ENCODE data around the gene NHSL1.

Gene NHSL1

DNA sequence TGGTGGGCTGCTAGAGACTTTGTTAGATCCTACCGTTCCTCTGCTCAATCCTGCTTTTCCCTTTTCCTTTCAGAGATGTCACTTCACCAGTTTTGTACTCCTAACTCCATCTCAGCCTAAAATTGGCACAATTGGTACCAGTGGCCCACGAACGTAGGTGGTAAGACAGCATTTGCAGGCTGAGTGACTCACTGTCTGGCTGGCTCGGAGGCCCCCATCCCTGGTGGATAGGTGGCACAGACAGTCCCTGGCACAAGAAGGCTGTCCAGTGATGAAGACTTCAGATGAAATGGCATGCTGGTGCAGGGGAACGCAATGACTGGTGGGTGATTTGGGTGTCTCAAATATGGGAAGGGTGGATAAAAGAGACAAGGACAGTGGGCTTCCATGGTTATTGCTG is 84.2 kb downstream of the NHSL1 start:
- no peak overlapping the region for H3K4me3 ChIP-seq (replicated peaks; ENCODE audit: low read depth, low read length)
- TF ChIP-seq, protein P1, sequence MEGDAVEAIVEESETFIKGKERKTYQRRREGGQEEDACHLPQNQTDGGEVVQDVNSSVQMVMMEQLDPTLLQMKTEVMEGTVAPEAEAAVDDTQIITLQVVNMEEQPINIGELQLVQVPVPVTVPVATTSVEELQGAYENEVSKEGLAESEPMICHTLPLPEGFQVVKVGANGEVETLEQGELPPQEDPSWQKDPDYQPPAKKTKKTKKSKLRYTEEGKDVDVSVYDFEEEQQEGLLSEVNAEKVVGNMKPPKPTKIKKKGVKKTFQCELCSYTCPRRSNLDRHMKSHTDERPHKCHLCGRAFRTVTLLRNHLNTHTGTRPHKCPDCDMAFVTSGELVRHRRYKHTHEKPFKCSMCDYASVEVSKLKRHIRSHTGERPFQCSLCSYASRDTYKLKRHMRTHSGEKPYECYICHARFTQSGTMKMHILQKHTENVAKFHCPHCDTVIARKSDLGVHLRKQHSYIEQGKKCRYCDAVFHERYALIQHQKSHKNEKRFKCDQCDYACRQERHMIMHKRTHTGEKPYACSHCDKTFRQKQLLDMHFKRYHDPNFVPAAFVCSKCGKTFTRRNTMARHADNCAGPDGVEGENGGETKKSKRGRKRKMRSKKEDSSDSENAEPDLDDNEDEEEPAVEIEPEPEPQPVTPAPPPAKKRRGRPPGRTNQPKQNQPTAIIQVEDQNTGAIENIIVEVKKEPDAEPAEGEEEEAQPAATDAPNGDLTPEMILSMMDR (IDR thresholded peaks at IDR 0.05; ENCODE audit: low read depth, low read length, missing control alignments): no peak
- DNase-seq (ENCODE audit: extremely low read depth, low read depth): no peak

DNA sequence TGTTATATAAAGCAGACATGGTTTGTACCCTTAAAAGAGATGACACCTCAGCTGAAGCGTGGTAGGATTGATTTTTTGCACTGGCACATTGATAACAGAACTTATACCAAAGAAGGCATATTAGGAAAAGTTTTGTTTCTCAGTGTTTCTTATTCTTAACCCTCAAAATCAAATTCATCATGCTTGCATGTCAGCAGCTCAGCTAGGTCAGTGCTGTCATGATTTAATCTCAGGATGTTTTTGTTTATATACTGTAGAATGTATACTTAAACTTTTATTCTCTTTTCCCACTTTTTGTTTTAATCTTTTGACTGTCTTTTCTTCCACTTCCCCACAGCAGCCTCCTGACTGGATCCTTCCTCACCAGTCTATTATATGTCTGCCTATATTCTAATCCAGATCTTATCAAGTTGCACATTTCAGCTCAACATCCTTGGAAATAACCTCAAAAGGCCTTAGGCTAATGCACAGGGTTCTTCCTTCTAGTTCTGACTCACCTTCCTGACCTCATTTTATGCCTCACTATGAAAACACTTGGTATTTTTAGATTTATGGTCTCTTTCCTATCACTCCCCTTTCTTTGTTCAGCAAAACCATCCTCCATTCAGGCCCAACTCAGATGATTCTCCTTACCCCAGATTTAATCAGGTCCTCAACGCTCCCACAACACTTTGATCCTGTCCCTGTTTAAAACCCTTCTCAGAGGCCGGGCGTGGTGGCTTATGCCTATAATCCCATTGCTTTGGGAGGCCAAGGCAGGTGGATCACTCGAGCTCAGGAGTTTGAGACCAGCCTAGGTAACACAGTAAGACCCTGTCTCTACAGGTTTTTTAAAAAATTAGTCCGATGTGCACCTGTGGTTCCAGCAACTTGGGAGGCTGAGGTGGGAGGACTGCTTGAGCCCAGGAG is 88.1 kb downstream of the NHSL1 start:
- TF ChIP-seq, protein P1 (IDR thresholded peaks at IDR 0.05; ENCODE audit: low read depth, low read length, missing control alignments): no peak
- peak; percentile 44 for DNase-seq (ENCODE audit: extremely low read depth, low read depth)
- H3K4me3 ChIP-seq (replicated peaks; ENCODE audit: low read depth, low read length): no peak overlapping the region

DNA sequence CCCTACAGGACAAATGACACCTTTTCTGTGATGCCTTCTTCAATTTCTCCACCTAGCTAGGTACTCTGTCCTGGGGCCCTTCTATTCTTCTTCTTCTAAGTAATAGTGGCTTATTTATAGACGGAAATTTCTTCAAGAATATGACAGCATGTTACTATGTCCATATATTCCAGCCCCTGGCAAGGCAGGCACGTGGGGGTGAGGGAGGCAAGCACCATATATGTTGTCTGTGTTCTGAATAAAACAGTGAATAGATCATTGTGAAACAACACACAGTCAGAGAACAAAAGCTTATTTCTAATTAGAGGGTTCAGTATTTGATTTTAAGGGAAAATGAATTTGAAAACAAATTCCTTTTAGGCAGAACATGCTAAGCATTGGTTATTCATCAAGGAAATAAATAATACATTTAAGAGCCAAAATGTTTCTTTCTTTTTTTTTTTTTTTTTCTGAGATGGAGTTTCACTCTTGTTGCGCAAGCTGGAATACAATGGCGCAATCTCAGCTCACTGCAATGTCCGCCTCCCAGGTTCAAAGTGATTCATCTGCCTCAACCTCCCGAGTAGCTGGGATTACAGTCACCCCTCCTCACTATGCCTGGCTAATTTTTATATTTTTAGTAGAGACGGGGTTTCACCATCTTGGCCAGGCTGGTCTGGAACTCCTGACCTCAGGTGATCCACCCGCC is 89.1 kb downstream of the NHSL1 start:
- no peak for DNase-seq (ENCODE audit: extremely low read depth, low read depth)
- TF ChIP-seq, protein P1 (IDR thresholded peaks at IDR 0.05; ENCODE audit: low read depth, low read length, missing control alignments): no peak
- H3K4me3 ChIP-seq (replicated peaks; ENCODE audit: low read depth, low read length): no peak overlapping the region

GRCh38 chr6:138406443-138406842 is 92.9 kb downstream of the NHSL1 start:
- TF ChIP-seq, protein P1 (IDR thresholded peaks at IDR 0.05; ENCODE audit: low read depth, low read length, missing control alignments): no peak
- DNase-seq (ENCODE audit: extremely low read depth, low read depth): no peak
- H3K4me3 ChIP-seq (replicated peaks; ENCODE audit: low read depth, low read length): no peak overlapping the region

DNA sequence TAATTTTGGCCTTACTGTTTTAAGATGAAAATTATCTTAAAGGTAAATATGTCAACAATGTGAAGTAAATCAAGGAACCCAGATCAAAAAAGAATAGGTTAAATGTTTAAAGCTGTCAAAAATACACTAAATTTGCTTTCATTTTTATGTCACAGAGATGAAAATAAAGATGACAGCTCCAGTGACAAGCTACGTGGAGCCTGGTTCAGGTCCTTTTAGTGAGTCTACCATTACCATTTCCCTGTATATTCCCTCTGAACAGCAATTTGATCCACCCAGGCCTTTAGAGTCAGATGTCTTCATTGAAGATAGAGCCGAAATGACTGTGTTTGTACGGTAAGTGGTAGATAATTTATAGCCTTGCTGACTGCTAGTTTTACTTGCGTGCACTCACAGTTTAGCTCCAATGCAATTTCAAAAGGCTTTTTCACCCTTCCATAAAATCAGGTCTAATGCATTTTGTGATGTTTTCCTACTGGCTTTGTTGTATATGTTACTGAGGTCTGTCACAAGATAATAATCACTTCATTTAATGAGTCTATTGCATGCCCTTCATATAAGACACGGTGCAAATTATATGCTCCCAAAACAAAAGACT is 93.4 kb downstream of the NHSL1 start:
- TF ChIP-seq, protein P1 (IDR thresholded peaks at IDR 0.05; ENCODE audit: low read depth, low read length, missing control alignments): no peak
- DNase-seq (ENCODE audit: extremely low read depth, low read depth): no peak
- no peak overlapping the region for H3K4me3 ChIP-seq (replicated peaks; ENCODE audit: low read depth, low read length)

- peak overlapping the region; percentile 75 for H3K4me3 ChIP-seq (replicated peaks; ENCODE audit: low read depth, low read length)
- no peak for DNase-seq (ENCODE audit: extremely low read depth, low read depth)
- TF ChIP-seq, protein P1 (IDR thresholded peaks at IDR 0.05; ENCODE audit: low read depth, low read length, missing control alignments): no peak
Measured at GRCh38 chr6:138404666-138405337, 94.5 kb downstream of the NHSL1 start.
